ENCODE data around the gene CPE. TPM values are rescaled to one million over a fixed set of nuclear protein-coding genes. Genes with fewer than 3 reads are reported as not detected.
A peak's percentile ranks its signal among the peaks of the same experiment; 100 is the strongest.

Gene CPE
- total RNA-seq: 63.6 TPM
- long read RNA-seq, transcript CPE-201 (9 exons, 2,421 nt): major isoform, 143 of 151 reads
- long read RNA-seq, partial matches to known transcripts: 5 of 151 reads
- long read RNA-seq, other reads (novel, unspliced or antisense): 3 of 151 reads

DNA sequence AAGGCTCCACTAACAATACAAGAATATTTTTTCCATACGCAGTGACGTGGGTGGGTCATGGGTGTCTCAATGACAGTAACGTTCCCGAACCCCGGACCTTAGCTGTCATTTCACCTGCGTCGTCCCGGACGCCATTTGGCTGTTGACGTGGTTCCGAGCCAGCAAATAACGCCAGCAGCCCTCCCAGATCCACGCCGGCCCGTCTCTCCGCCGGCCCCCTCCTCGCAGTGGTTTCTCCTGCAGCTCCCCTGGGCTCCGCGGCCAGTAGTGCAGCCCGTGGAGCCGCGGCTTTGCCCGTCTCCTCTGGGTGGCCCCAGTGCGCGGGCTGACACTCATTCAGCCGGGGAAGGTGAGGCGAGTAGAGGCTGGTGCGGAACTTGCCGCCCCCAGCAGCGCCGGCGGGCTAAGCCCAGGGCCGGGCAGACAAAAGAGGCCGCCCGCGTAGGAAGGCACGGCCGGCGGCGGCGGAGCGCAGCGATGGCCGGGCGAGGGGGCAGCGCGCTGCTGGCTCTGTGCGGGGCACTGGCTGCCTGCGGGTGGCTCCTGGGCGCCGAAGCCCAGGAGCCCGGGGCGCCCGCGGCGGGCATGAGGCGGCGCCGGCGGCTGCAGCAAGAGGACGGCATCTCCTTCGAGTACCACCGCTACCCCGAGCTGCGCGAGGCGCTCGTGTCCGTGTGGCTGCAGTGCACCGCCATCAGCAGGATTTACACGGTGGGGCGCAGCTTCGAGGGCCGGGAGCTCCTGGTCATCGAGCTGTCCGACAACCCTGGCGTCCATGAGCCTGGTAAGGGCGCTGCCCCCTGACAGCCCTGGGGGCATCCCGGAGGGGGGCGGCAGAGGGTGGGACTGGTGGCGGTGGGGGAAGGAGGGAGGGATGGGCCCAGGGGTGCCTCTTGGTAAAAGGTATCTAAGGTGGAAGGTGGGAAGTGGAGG lies at the start of gene CPE:
CPE (plus strand) TSS at position 264 of the 933 bp plus-strand sequence; CDS start at position 478, 214 bp downstream.
- Histone ChIP-seq H3K36me3 (no peaks in the 10 kb centered on the region), H3K9me3 (no peaks in the 10 kb centered on the region), H3K27me3 (peaks cover 16% of the 10 kb centered on the region), H3K4me1 (peaks cover 3% of the 10 kb centered on the region), H3K27ac (peak within 1 kb of the TSS; percentile 56), H3K4me3 (peak within 1 kb of the TSS; percentile 47)
- intact Hi-C loops (cut with DNase I): no loop called here
- DNase-seq (peak; percentile 90), ATAC-seq (peak; percentile 99)
- TF ChIP-seq CTCF (IDR thresholded peaks at IDR 0.05): peak; percentile 48

- Histone ChIP-seq H3K4me3 (peak overlapping the region; percentile 92), H3K9me3 (no peaks in the 10 kb centered on the region), H3K27me3 (no peaks in the 10 kb centered on the region), H3K36me3 (peaks cover 14% of the 10 kb centered on the region), H3K4me1 (peaks cover 5% of the 10 kb centered on the region), H3K27ac (no peak overlapping the region)
- ATAC-seq: no peak
- TF ChIP-seq CTCF (IDR thresholded peaks at IDR 0.05): no peak
- intact Hi-C loops (cut with DNase I): no loop called here
- no peak for DNase-seq
Observed at GRCh38 chr4:165330071-165330470, 48.7 kb upstream of the CPE start.

GRCh38 chr4:165330666-165331065 lies 48.1 kb upstream of the CPE start:
- Histone ChIP-seq H3K36me3 (peaks cover 14% of the 10 kb centered on the region), H3K4me3 (peak overlapping the region; percentile 92), H3K27me3 (no peaks in the 10 kb centered on the region), H3K4me1 (peaks cover 5% of the 10 kb centered on the region), H3K9me3 (no peaks in the 10 kb centered on the region), H3K27ac (no peak overlapping the region)
- intact Hi-C loops (cut with DNase I): no loop called here
- DNase-seq: no peak
- no peak for ATAC-seq
- no peak for TF ChIP-seq CTCF (IDR thresholded peaks at IDR 0.05)

DNA sequence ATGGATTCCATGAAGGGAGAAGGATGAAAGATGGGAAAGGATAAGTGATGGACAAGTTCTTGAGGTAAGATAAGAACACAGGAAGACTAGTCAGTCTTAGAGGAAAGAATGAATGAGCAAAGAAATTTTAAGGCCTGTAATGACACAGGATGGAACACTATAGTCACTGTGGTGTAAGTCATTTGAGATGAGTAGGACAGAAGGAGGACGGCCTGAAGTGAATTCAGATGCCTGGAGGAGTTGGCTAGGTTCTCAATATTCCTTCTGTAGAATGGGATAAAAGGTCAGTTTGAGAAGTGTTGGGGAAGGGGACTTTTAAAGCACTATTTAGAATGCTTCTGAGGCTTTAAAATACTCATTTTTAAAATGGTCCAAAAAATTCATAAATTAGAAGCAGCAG lies 47.4 kb upstream of the CPE start:
- ATAC-seq: no peak
- Histone ChIP-seq H3K27ac (no peak overlapping the region), H3K4me1 (peaks cover 5% of the 10 kb centered on the region), H3K9me3 (no peaks in the 10 kb centered on the region), H3K36me3 (peaks cover 14% of the 10 kb centered on the region), H3K4me3 (peak overlapping the region; percentile 92), H3K27me3 (no peaks in the 10 kb centered on the region)
- intact Hi-C loops (cut with DNase I): no loop called here
- DNase-seq: no peak
- no peak for TF ChIP-seq CTCF (IDR thresholded peaks at IDR 0.05)

DNA sequence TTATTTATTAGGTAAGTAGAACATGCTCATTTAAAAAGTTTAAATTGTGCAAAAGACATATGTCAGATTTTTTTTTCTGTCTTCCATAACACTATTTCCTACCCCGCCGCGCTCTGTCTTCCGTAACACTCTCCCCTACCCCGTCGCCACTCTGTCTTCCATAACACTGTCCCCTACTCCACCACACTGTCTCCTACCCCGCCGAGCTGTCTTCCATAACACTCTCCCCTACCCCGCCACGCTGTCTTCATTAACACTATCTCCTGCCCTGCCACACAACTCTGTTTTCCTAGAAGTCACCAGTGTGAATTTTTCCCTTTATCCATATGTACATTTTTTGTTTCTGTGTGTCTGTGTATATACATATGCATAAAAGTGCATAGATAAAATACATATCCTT lies 47.0 kb upstream of the CPE start:
- H3K4me3 ChIP-seq: peak overlapping the region; percentile 92
- intact Hi-C loops (cut with DNase I): no loop called here
- ATAC-seq (no peak), DNase-seq (no peak)
- no peak for TF ChIP-seq CTCF (IDR thresholded peaks at IDR 0.05)
- H3K9me3 ChIP-seq: no peaks in the 10 kb centered on the region
- peaks cover 14% of the 10 kb centered on the region for H3K36me3 ChIP-seq
- no peaks in the 10 kb centered on the region for H3K27me3 ChIP-seq
- H3K27ac ChIP-seq: no peak overlapping the region
- peaks cover 5% of the 10 kb centered on the region for H3K4me1 ChIP-seq
